Measurements from ENCODE around the gene SHTN1.

- no peak for TF ChIP-seq POLR2A (IDR thresholded peaks at IDR 0.05)
- TF ChIP-seq, protein P1, sequence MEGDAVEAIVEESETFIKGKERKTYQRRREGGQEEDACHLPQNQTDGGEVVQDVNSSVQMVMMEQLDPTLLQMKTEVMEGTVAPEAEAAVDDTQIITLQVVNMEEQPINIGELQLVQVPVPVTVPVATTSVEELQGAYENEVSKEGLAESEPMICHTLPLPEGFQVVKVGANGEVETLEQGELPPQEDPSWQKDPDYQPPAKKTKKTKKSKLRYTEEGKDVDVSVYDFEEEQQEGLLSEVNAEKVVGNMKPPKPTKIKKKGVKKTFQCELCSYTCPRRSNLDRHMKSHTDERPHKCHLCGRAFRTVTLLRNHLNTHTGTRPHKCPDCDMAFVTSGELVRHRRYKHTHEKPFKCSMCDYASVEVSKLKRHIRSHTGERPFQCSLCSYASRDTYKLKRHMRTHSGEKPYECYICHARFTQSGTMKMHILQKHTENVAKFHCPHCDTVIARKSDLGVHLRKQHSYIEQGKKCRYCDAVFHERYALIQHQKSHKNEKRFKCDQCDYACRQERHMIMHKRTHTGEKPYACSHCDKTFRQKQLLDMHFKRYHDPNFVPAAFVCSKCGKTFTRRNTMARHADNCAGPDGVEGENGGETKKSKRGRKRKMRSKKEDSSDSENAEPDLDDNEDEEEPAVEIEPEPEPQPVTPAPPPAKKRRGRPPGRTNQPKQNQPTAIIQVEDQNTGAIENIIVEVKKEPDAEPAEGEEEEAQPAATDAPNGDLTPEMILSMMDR (IDR thresholded peaks at IDR 0.05): no peak
- TF ChIP-seq EP300 (IDR thresholded peaks at IDR 0.05): no peak
- no peak for TF ChIP-seq POLR2AphosphoS5 (IDR thresholded peaks at IDR 0.05)
These were observed 111.3 kb downstream of the SHTN1 start for GRCh38 chr10:116893686-116894037.
